Measurements from ENCODE around the gene ZNF580. TPM values are rescaled to one million over a fixed set of nuclear protein-coding genes. Genes with fewer than 3 reads are reported as not detected.

ZNF580 gene
- total and polyA plus RNA-seq, 10 of the 15 experiments (the other 5 are each of a cell fraction or from before 2014, with no cell fraction given): 2.3 to 31.8 (median 10.0) TPM

DNA sequence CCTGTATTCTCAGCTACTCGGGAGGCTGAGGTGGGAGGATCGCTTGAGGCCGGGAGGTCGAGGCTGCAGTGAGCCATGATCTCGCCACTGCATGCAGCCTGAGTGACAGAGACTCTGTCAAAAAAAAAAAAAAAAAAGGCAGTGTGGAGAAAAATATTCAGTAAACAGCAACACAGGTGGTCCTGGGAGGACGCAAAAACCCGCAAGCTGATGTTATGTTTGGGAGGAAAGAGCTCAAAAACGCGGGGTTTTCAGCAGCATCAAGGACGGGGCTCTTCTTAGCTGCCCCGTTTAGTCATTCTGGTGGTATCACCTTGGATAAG lies 15.8 kb upstream of the ZNF580 start:
- 12% methylated on average over 11 of the region's 11 CpGs for WGBS (ENCODE audit: insufficient coverage, insufficient replicate concordance, low lambda C conversion rate, missing lambda C conversion rate)
- Histone ChIP-seq H4K20me1 (ENCODE audit: control insufficient read depth, insufficient read depth) (no peaks in the 10 kb centered on the region), H2AFZ (ENCODE audit: control insufficient read depth, low read depth, low read length) (peak overlapping the region; percentile 84), H3K79me2 (ENCODE audit: control insufficient read depth, insufficient read depth, low read length) (no peaks in the 10 kb centered on the region), H3K9ac (ENCODE audit: control insufficient read depth, insufficient read depth, low read length) (no peak overlapping the region), H3K4me2 (ENCODE audit: control insufficient read depth, insufficient read depth) (peak overlapping the region; percentile 94), H3K9me3 (replicated peaks; ENCODE audit: control insufficient read depth, insufficient read depth, low read length) (no peaks in the 10 kb centered on the region; the same call in 2 of the 3 replicates), H3K36me3 (ENCODE audit: control insufficient read depth in 2 of 2, insufficient read depth in 2 of 2, low read length in 1 of 2) (no peaks in the 10 kb centered on the region), H3K27me3 (replicated peaks in 1 of 2; ENCODE audit: control insufficient read depth in 2 of 2, insufficient read depth in 2 of 2, low read length in 1 of 2) (no peaks in the 10 kb centered on the region), H3K4me3 (peak overlapping the region; percentile 72; the same call in 1 of the 2 replicates), H3K4me1 (ENCODE audit: control insufficient read depth, insufficient read depth, low read length) (peaks cover 9% of the 10 kb centered on the region; the same call in 1 of the 2 replicates), H3K27ac (ENCODE audit: control insufficient read depth, insufficient read depth) (no peak overlapping the region)
- ChIA-PET SMC1A (ENCODE audit: uncharacterized antibody, unreplicated experiment) (interaction anchor here (1.0 to 2.0 kb wide), 3 partner anchors 19 to 158 kb away, joined by 3 to 8 read pairs (median 5); partner anchors contain the start of genes U2AF2 and ZNF865), CTCF (interaction anchor here (0.6 to 7.9 kb wide), 11 partner anchors 9 to 1053 kb away, joined by 3 to 76 read pairs (median 7); partner anchors contain the start of genes FIZ1, U2AF2 and ZNF865), POLR2A (interaction anchor here (0.6 to 2.8 kb wide), 13 partner anchors 8 to 724 kb away, joined by 3 to 21 read pairs (median 4); partner anchors contain the start of genes FIZ1, KMT5C, U2AF2 and UBE2S), RAD21 (ENCODE audit: unreplicated experiment) (interaction anchor here (0.7 to 2.9 kb wide), 8 partner anchors 9 to 286 kb away, joined by 3 to 29 read pairs (median 6); partner anchors contain the start of genes FIZ1, KMT5C, ZNF524 and ZNF865)
- ATAC-seq (no peak), DNase-seq (ENCODE audit: low read depth, low spot score) (no peak), FAIRE-seq (no peak)
- no TSS peak for BruUV-seq (replicated peaks)
- intact Hi-C loops (cut with micrococcal nuclease; ENCODE audit: unreplicated experiment): no loop called here
- in situ Hi-C loops (cut with MboI): loop anchor here (5.0 kb wide), 1 partner anchor 483 kb away; no protein-coding TSS in a partner anchor
- TF ChIP-seq, protein P1, sequence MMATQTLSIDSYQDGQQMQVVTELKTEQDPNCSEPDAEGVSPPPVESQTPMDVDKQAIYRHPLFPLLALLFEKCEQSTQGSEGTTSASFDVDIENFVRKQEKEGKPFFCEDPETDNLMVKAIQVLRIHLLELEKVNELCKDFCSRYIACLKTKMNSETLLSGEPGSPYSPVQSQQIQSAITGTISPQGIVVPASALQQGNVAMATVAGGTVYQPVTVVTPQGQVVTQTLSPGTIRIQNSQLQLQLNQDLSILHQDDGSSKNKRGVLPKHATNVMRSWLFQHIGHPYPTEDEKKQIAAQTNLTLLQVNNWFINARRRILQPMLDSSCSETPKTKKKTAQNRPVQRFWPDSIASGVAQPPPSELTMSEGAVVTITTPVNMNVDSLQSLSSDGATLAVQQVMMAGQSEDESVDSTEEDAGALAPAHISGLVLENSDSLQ (IDR thresholded peaks at IDR 0.05): peak; percentile 63
- no peak for TF ChIP-seq MXI1 (IDR thresholded peaks at IDR 0.05; ENCODE audit: low read depth, low read length)

DNA sequence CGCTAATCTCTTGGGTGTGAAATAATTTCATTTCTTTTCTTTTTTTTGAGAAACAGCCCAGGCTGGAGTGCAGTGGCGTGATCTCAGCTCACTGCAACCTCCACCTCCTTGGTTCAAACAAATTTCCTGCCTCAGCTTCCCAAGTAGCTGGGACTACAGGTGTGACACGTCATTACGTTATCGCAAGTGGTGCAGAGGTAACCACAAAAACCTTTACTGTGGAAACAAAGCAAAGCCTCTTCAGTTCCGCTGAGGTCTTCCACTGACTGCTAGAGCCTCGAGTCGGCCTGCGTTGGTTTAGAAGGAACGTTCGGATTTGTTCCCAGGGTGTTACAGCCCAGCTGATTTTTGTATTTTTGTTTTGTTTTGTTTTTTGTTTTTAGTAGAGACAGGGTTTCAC lies 14.5 kb upstream of the ZNF580 start:
- intact Hi-C loops (cut with micrococcal nuclease; ENCODE audit: unreplicated experiment) (no loop called here), in situ Hi-C loops (cut with MboI) (loop anchor here (5.0 kb wide), 1 partner anchor 484 kb away; no protein-coding TSS in a partner anchor)
- Histone ChIP-seq H3K27me3 (replicated peaks in 1 of 2; ENCODE audit: control insufficient read depth in 2 of 2, insufficient read depth in 2 of 2, low read length in 1 of 2) (no peaks in the 10 kb centered on the region), H3K79me2 (ENCODE audit: control insufficient read depth, insufficient read depth, low read length) (no peaks in the 10 kb centered on the region), H3K36me3 (ENCODE audit: control insufficient read depth in 2 of 2, insufficient read depth in 2 of 2, low read length in 1 of 2) (no peaks in the 10 kb centered on the region), H3K9me3 (replicated peaks; ENCODE audit: control insufficient read depth, insufficient read depth, low read length) (no peaks in the 10 kb centered on the region; the same call in 2 of the 3 replicates), H2AFZ (ENCODE audit: control insufficient read depth, low read depth, low read length) (peak overlapping the region; percentile 35; the same call in 1 of the 2 replicates), H3K4me2 (ENCODE audit: control insufficient read depth, insufficient read depth) (peak overlapping the region; percentile 60), H3K4me3 (no peak overlapping the region), H3K4me1 (ENCODE audit: control insufficient read depth, insufficient read depth, low read length) (peaks cover 9% of the 10 kb centered on the region; the same call in 1 of the 2 replicates), H3K9ac (ENCODE audit: control insufficient read depth, insufficient read depth, low read length) (no peak overlapping the region), H4K20me1 (ENCODE audit: control insufficient read depth, insufficient read depth) (no peaks in the 10 kb centered on the region), H3K27ac (ENCODE audit: control insufficient read depth, insufficient read depth) (no peak overlapping the region; the same call in 1 of the 2 replicates)
- ChIA-PET RAD21 (ENCODE audit: unreplicated experiment) (interaction anchor here (0.9 to 2.5 kb wide), 7 partner anchors 7 to 123 kb away, joined by 3 to 12 read pairs (median 6); partner anchors contain the start of genes FIZ1, U2AF2 and ZNF579), POLR2A (interaction anchor here (0.8 to 1.5 kb wide), 4 partner anchors 20 to 165 kb away, joined by 3 to 5 read pairs (median 4); partner anchors contain the start of gene ISOC2), CTCF (interaction anchor here (0.7 to 7.9 kb wide), 11 partner anchors 12 to 722 kb away, joined by 3 to 76 read pairs (median 7); partner anchors contain the start of genes FIZ1, U2AF2, ZNF628 and ZNF865), SMC1A (ENCODE audit: uncharacterized antibody, unreplicated experiment) (interaction anchor here (0.6 to 2.0 kb wide), 7 partner anchors 20 to 165 kb away, joined by 3 to 5 read pairs (median 3); partner anchors contain the start of genes ISOC2 and U2AF2)
- WGBS (ENCODE audit: insufficient coverage, insufficient replicate concordance, low lambda C conversion rate, missing lambda C conversion rate): 57% methylated on average over 11 of the region's 11 CpGs
- peak; percentile 96 for FAIRE-seq
- peak; percentile 19; the same call in 2 of the 3 replicates for ATAC-seq
- no TSS peak for BruUV-seq (replicated peaks)
- no peak for DNase-seq (ENCODE audit: low read depth, low spot score)
- TF ChIP-seq NR2C2 (IDR thresholded peaks at IDR 0.05; ENCODE audit: borderline replicate concordance, control insufficient read depth, insufficient read length, low read depth): no peak
- TF ChIP-seq DPF2 (IDR thresholded peaks at IDR 0.05): 0 out of 2 replicates have a peak, but pooled peaks have one; percentile 53
- TF ChIP-seq TARDBP (IDR thresholded peaks at IDR 0.05; ENCODE audit: borderline replicate concordance): no peak
- TF ChIP-seq, protein P2, sequence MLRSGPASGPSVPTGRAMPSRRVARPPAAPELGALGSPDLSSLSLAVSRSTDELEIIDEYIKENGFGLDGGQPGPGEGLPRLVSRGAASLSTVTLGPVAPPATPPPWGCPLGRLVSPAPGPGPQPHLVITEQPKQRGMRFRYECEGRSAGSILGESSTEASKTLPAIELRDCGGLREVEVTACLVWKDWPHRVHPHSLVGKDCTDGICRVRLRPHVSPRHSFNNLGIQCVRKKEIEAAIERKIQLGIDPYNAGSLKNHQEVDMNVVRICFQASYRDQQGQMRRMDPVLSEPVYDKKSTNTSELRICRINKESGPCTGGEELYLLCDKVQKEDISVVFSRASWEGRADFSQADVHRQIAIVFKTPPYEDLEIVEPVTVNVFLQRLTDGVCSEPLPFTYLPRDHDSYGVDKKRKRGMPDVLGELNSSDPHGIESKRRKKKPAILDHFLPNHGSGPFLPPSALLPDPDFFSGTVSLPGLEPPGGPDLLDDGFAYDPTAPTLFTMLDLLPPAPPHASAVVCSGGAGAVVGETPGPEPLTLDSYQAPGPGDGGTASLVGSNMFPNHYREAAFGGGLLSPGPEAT (IDR thresholded peaks at IDR 0.05; ENCODE audit: low read depth): peak; percentile 44; the same call in 1 of the 2 replicates
